Cardiac muscle cell (in vitro differentiated cells and primary cell): ENCODE results near the gene GRIP1. TPM values are rescaled to one million over a fixed set of nuclear protein-coding genes. Genes with fewer than 3 reads are reported as not detected.

ENCODE experiments used
- DNase-seq, 2 donors: peaks; one replicate each; pipeline versions ENCODE4 v3.0.0 to v3.0.0-alpha.2; 2010 to 2017; ENCODE audit warnings: low read depth in 1 of 2, low spot score in 1 of 2
- H3K27ac ChIP-seq: fragments of 200-600 bp; sonication (generic); 2 replicates; pipeline ENCODE4 v1.5.1; 2016
- H3K27me3 ChIP-seq: fragments of 200-600 bp; sonication (generic); 2 replicates; pipeline ENCODE4 v1.6.0; 2016; ENCODE audit warnings: control low read depth
- H3K36me3 ChIP-seq: fragments of 200-600 bp; sonication (generic); 2 replicates; pipeline ENCODE4 v1.5.1; 2016; ENCODE audit warnings: control low read depth
- H3K4me1 ChIP-seq: fragments of 200-600 bp; sonication (generic); 2 replicates; pipeline ENCODE4 v1.8.1; 2017; ENCODE audit warnings: low read depth, mild to moderate bottlenecking, mixed run types
- H3K4me3 ChIP-seq: fragments of 200-600 bp; sonication (generic); 2 replicates; pipeline ENCODE4 v1.5.1; 2016; ENCODE audit warnings: mild to moderate bottlenecking
- H3K9me3 ChIP-seq: fragments of 200-600 bp; sonication (generic); 2 replicates; pipeline ENCODE4 v1.5.1; 2017; ENCODE audit warnings: low read depth, mild to moderate bottlenecking, control low read depth
- polyA plus RNA-seq: library from polyadenylated mRNA; unstranded; fragments of >200 nt; fragmentation: Nextera tagmentation; extraction: Ambion mirVana; gene quantifications from 2 replicates; pipeline ENCODE4 v1.2.1, GENCODE V29; 2016
- total RNA-seq: library from RNA; depleted of rRNA; stranded (reverse); fragments of >200 nt; gene quantifications from 2 replicates; pipeline ENCODE4 v1.2.3, GENCODE V29; 2016
- TF ChIP-seq, protein P1 (sequence below): IDR thresholded peaks from 2 replicates; pipeline ENCODE4 v1.5.1; 2012; ENCODE audit warnings: low read depth, mild to moderate bottlenecking, low read length

Gene GRIP1
- total and polyA plus RNA-seq, 2 experiments from 2014 or later, result 2.6 to 5.2 TPM

DNA sequence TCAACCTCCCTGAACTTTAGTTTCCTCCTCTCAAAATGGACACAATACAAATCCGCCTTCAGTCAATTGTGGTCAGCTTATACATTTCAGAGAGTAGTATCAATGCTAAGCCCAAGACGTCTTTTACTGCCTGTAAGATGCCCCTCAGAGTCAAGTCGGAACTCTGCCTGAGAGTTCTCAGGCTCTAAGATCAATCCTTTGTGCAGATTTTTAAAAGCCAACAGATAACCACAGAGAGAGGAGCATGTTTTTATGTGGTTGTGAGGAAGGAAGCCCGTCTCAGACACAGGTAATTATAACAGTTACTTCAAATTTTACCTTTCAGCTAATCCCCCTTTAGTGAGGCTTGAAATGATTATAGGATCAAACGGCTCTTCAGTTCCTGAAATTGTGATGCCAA is 285.0 kb downstream of the GRIP1 start:
- no peaks in the 10 kb centered on the region for H3K36me3 ChIP-seq
- no peak overlapping the region for H3K27ac ChIP-seq
- no peak for DNase-seq
- TF ChIP-seq, protein P1, sequence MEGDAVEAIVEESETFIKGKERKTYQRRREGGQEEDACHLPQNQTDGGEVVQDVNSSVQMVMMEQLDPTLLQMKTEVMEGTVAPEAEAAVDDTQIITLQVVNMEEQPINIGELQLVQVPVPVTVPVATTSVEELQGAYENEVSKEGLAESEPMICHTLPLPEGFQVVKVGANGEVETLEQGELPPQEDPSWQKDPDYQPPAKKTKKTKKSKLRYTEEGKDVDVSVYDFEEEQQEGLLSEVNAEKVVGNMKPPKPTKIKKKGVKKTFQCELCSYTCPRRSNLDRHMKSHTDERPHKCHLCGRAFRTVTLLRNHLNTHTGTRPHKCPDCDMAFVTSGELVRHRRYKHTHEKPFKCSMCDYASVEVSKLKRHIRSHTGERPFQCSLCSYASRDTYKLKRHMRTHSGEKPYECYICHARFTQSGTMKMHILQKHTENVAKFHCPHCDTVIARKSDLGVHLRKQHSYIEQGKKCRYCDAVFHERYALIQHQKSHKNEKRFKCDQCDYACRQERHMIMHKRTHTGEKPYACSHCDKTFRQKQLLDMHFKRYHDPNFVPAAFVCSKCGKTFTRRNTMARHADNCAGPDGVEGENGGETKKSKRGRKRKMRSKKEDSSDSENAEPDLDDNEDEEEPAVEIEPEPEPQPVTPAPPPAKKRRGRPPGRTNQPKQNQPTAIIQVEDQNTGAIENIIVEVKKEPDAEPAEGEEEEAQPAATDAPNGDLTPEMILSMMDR, result no peak
- no peak overlapping the region for H3K4me3 ChIP-seq
- H3K27me3 ChIP-seq, result no peaks in the 10 kb centered on the region
- H3K4me1 ChIP-seq, result no peaks in the 10 kb centered on the region
- no peaks in the 10 kb centered on the region for H3K9me3 ChIP-seq

- TF ChIP-seq, protein P1, result no peak
- Histone ChIP-seq H3K4me1 (no peaks in the 10 kb centered on the region), H3K27ac (no peak overlapping the region)
Observed at GRCh38 chr12:66392266-66392915, 286.5 kb downstream of the GRIP1 start.

GRCh38 chr12:66388517-66388916 is 290.4 kb downstream of the GRIP1 start:
- Histone ChIP-seq H3K4me3 (no peak overlapping the region), H3K36me3 (no peaks in the 10 kb centered on the region), H3K27me3 (no peaks in the 10 kb centered on the region), H3K4me1 (no peaks in the 10 kb centered on the region), H3K9me3 (no peaks in the 10 kb centered on the region), H3K27ac (no peak overlapping the region)
- DNase-seq, result no peak
- TF ChIP-seq, protein P1, result no peak

More at GRCh38 chr12:66392266-66392915, 286.5 kb downstream of the GRIP1 start:
- DNase-seq, result no peak
- Histone ChIP-seq H3K4me3 (no peak overlapping the region), H3K36me3 (no peaks in the 10 kb centered on the region), H3K27me3 (no peaks in the 10 kb centered on the region), H3K9me3 (no peaks in the 10 kb centered on the region)

DNA sequence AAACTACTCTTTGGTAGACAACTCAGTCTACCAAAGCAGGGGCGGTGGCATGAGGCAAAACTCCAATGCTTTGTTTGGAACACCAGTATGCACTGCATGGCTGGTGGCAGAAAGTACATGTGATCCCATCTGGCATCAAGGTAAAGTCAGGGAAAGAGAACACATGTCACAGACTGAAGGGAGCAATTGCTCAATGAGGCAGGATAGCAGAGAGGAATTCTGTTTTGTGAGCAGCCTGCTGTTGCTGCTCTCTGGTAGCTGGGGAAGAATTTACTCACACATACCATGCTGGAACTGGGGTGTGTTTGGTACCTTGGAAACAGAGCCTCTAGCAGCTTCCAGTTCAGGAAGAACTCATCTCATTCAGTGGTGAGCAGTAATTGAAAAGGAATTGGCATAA is 291.8 kb downstream of the GRIP1 start:
- Histone ChIP-seq H3K9me3 (no peaks in the 10 kb centered on the region), H3K4me3 (no peak overlapping the region), H3K27me3 (no peaks in the 10 kb centered on the region), H3K4me1 (no peaks in the 10 kb centered on the region), H3K36me3 (no peaks in the 10 kb centered on the region), H3K27ac (no peak overlapping the region)
- TF ChIP-seq, protein P1, result no peak
- DNase-seq, result no peak

DNA sequence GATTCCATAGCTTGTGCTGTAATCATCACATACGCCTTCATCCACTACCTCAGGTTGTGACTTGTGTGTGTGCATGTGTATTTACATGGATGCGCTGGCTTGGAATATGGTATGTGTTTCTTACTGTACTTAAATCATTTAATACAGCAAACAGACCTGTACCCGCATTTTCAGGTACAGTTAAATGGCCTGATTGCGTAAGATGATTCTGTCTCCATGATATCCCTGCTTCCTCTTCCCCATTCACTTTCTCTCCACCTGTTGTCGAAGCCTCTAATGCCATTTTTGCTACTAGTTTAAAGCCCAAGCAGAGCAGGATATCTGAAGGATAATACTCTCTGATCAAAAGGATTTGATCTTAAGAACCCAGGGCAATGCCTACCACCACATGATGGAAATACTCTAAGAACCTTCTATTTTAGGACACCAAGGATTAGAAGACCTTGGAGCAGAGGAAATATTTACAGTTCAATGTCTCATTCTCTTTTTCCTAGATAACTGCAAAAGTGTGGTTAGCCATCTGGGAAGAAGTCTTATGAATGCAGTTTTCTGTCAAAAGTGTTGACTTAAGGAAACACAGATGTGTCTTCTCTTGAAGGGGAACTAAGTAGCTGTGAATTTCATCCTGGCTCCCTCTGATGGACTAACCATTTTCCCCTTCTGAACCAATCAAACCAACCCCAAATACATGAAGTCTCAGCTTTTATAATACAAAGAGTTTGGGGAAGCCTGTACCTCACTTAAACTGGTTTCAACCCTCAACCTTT is 297.9 kb downstream of the GRIP1 start:
- DNase-seq, result no peak
- Histone ChIP-seq H3K9me3 (no peaks in the 10 kb centered on the region), H3K4me3 (no peak overlapping the region), H3K36me3 (no peaks in the 10 kb centered on the region), H3K4me1 (no peaks in the 10 kb centered on the region), H3K27me3 (no peaks in the 10 kb centered on the region), H3K27ac (no peak overlapping the region)
- TF ChIP-seq, protein P1, result no peak
